Duodenal mucosa (tissue), 2 donors: ENCODE data around the gene SERPIND1.

ENCODE experiments used
- H3K27ac ChIP-seq: one replicate; pipeline ENCODE4 v1.7.0; 2013; ENCODE audit warnings: low read depth, low read length
- H3K27me3 ChIP-seq, 2 donors: one replicate each; pipeline ENCODE4 v1.7.0; 2013; ENCODE audit warnings: low read length in 2 of 2, control low read depth in 1 of 2; ENCODE audit not compliant: insufficient read depth in 2 of 2, control insufficient read depth in 1 of 2
- H3K36me3 ChIP-seq, 2 donors: one replicate each; pipeline ENCODE4 v1.7.0; 2013; ENCODE audit warnings: low read length in 2 of 2, control low read depth in 1 of 2; ENCODE audit not compliant: insufficient read depth in 2 of 2, control insufficient read depth in 1 of 2
- H3K4me1 ChIP-seq, 2 donors: one replicate each; pipeline ENCODE4 v1.7.0; 2013; ENCODE audit warnings: low read length in 2 of 2, control low read depth in 1 of 2; ENCODE audit not compliant: insufficient read depth in 2 of 2, control insufficient read depth in 1 of 2
- H3K4me3 ChIP-seq, 2 donors: one replicate each; pipeline ENCODE4 v1.7.0; 2013; ENCODE audit warnings: low read length in 2 of 2, low read depth in 1 of 2
- H3K9ac ChIP-seq, 2 donors: one replicate each; pipeline ENCODE4 v1.7.0; 2013; ENCODE audit warnings: low read length in 2 of 2, low read depth in 1 of 2
- H3K9me3 ChIP-seq, 2 donors: one replicate each; pipeline ENCODE4 v1.7.0; 2013; ENCODE audit warnings: low read length in 2 of 2, control low read depth in 1 of 2; ENCODE audit not compliant: control insufficient read depth in 1 of 2

SERPIND1 gene

DNA sequence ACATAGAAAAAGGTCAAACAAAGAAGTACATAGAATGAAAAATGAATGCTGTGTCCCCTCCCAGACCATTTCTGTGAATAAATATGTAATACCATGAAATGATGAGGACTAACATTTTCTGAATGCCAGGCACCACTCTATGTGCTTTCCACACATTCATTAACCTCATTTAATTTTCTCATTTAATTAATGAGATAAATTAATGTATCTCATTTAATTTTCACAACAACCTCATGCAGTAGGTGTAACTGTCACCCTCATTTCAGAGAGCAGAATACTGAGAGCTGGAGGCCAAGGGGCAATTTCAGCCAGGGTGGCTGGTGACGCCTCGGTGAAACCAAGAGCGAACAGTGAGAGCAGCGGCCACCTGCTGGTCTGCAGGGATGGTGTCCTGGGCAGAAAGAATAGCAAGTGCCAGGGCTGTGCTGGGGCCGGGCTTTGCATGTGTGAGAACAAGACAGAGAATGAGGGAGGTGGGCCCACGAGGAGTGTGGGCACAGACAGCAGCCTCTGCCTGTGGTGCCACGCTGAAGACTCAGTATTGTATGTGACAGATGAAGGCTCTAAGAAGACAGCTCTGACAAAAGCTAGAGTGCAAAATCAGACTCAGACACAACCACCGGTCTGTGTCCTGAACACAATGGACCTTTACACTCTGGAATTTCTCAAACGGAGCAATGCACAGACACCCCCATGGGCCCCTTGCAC lies 1.8 kb upstream of the SERPIND1 start:
- Histone ChIP-seq H3K36me3 (peaks cover 0 to 8% of the 10 kb centered on the region in 2 donors), H3K27me3 (no peaks in the 10 kb centered on the region), H3K9ac (no peak overlapping the region), H3K9me3 (no peaks in the 10 kb centered on the region), H3K4me1 (no peaks in the 10 kb centered on the region), H3K4me3 (no peak overlapping the region), H3K27ac (no peak overlapping the region)

DNA sequence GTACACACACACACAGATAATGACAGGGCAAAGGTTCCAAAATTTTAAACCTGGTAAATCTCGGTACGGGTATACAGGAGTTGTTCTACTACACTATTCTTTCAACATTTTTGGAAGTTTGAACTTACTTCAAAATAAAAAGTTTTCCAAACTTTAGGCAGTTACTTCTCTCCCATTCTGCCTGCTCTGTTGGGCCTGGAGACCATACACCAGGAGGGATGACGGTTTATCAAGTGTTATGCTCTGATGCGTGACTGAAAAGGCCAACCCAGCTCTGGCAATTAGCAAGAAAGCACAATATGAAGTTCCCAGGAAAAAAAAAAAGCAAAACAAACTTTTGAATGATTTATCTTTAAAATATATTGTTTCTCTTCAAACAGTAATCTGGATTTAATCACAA lies 969 bp downstream of the SERPIND1 start:
- no peak overlapping the region for H3K27ac ChIP-seq
- H3K36me3 ChIP-seq: peaks cover 0 to 15% of the 10 kb centered on the region in 2 donors
- no peaks in the 10 kb centered on the region for H3K9me3 ChIP-seq
- peaks cover 5 to 6% of the 10 kb centered on the region in 2 donors for H3K4me1 ChIP-seq
- H3K9ac ChIP-seq: no peak overlapping the region
- H3K27me3 ChIP-seq: no peaks in the 10 kb centered on the region
- H3K4me3 ChIP-seq: no peak overlapping the region

- H3K9me3 ChIP-seq: no peaks in the 10 kb centered on the region
- peaks cover 0 to 16% of the 10 kb centered on the region in 2 donors for H3K36me3 ChIP-seq
- H3K4me1 ChIP-seq: peaks cover 5 to 6% of the 10 kb centered on the region in 2 donors
- H3K27me3 ChIP-seq: no peaks in the 10 kb centered on the region
- no peak overlapping the region for H3K27ac ChIP-seq
- H3K4me3 ChIP-seq: no peak overlapping the region
- no peak overlapping the region for H3K9ac ChIP-seq
These were observed 1.5 kb downstream of the SERPIND1 start for GRCh38 chr22:20775342-20775895.

- Histone ChIP-seq H3K27ac (no peak overlapping the region), H3K4me1 (peaks cover 5 to 6% of the 10 kb centered on the region in 2 donors), H3K4me3 (no peak overlapping the region), H3K27me3 (no peaks in the 10 kb centered on the region), H3K9me3 (no peaks in the 10 kb centered on the region), H3K36me3 (peaks cover 0 to 25% of the 10 kb centered on the region in 2 donors), H3K9ac (no peak overlapping the region)
These were observed 2.9 kb downstream of the SERPIND1 start for GRCh38 chr22:20776624-20777405.

DNA sequence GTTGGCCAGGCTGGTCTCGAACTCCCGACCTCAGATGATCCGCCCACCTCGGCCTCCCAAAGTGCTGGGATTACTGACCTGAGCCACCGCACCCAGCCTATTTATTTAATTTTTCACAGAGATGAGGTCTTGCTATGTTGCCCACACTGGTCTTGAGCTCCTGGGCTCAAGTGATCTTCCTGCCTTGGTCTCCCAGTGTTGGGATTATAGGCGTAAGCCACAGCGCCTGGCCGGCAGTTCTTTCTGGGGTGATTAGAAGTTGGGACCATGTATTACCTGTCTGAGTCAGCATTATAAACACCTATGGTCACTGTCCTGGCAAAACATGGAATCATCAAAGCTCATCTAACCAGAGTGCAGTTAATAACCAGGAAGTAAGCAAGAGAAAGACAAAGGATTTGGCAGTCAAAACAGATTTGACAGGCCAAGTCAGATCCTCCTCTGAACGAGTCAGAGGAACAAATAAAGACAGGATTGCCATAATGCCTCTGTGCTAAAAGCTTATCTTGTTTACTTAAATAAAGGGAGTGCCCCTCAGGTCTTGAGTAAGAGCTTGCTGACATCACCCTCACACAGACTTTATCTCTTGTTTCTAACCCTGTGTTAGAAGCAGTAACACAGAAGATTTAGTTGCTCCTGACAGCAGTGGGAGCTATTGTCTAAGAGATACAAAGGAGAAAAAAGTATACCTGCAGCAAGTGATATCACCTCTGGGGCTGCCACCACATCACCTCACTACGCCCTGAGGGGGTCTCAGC lies 3.7 kb downstream of the SERPIND1 start:
- Histone ChIP-seq H3K27ac (no peak overlapping the region), H3K9ac (no peak overlapping the region), H3K4me3 (no peak overlapping the region), H3K4me1 (peaks cover 5 to 6% of the 10 kb centered on the region in 2 donors), H3K36me3 (peaks cover 0 to 25% of the 10 kb centered on the region in 2 donors), H3K9me3 (no peaks in the 10 kb centered on the region), H3K27me3 (no peaks in the 10 kb centered on the region)

GRCh38 chr22:20779014-20779817 lies 5.3 kb downstream of the SERPIND1 start:
- no peaks in the 10 kb centered on the region for H3K27me3 ChIP-seq
- H3K4me1 ChIP-seq: peaks cover 5 to 6% of the 10 kb centered on the region in 2 donors
- H3K27ac ChIP-seq: no peak overlapping the region
- no peak overlapping the region for H3K4me3 ChIP-seq
- H3K9me3 ChIP-seq: no peaks in the 10 kb centered on the region
- H3K36me3 ChIP-seq: peaks cover 5 to 25% of the 10 kb centered on the region in 2 donors
- no peak overlapping the region for H3K9ac ChIP-seq

DNA sequence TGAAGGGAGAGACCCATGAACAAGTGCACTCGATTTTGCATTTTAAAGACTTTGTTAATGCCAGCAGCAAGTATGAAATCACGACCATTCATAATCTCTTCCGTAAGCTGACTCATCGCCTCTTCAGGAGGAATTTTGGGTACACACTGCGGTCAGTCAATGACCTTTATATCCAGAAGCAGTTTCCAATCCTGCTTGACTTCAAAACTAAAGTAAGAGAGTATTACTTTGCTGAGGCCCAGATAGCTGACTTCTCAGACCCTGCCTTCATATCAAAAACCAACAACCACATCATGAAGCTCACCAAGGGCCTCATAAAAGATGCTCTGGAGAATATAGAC lies 5.9 kb downstream of the SERPIND1 start:
- H3K9ac ChIP-seq: no peak overlapping the region
- H3K27ac ChIP-seq: no peak overlapping the region
- H3K4me1 ChIP-seq: peaks cover 5 to 6% of the 10 kb centered on the region in 2 donors
- no peak overlapping the region for H3K4me3 ChIP-seq
- H3K9me3 ChIP-seq: no peaks in the 10 kb centered on the region
- peaks cover 5 to 25% of the 10 kb centered on the region in 2 donors for H3K36me3 ChIP-seq
- no peaks in the 10 kb centered on the region for H3K27me3 ChIP-seq

DNA sequence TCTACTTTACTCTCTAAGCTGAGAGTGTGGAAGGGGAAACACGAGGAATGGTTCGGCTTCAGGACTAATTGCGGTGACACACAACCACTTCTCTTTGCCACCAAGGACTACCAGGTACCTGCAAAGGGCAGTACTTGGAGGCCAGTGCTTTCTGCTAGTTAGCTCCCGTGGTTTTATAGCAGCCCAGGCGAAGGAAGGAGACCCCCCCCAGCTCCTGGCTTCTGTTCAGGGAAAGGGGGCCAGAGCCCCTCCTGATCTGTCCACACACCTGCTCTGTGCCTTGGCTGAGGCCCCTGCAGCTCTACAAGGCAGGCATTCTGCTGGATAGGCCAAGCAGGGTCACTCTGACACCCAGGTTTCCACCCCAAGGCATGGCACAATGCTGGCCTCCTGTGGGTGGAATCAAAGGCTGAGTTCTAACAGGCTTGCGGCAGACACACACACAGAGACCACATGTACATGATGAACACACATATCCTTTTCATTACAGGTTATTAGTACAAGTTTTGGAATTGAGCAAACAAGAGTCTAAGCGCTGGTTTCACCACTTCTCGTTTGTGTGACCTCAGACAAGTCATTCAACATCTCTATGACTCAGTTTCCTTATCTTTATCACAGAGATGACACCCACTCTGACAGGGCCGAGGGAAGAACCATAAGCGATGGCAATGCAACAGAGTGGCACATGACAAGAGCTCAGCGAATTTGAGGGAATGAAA lies 7.5 kb downstream of the SERPIND1 start:
- H3K27ac ChIP-seq: no peak overlapping the region
- H3K9me3 ChIP-seq: no peaks in the 10 kb centered on the region
- peaks cover 5 to 6% of the 10 kb centered on the region in 2 donors for H3K4me1 ChIP-seq
- H3K4me3 ChIP-seq: no peak overlapping the region
- peaks cover 7 to 25% of the 10 kb centered on the region in 2 donors for H3K36me3 ChIP-seq
- no peaks in the 10 kb centered on the region for H3K27me3 ChIP-seq
- H3K9ac ChIP-seq: no peak overlapping the region

GRCh38 chr22:20782083-20782482 lies 8.2 kb downstream of the SERPIND1 start:
- Histone ChIP-seq H3K27ac (no peak overlapping the region), H3K9ac (no peak overlapping the region), H3K27me3 (no peaks in the 10 kb centered on the region), H3K4me3 (no peak overlapping the region), H3K9me3 (no peaks in the 10 kb centered on the region), H3K4me1 (peaks cover 5 to 6% of the 10 kb centered on the region in 2 donors), H3K36me3 (peaks cover 12 to 31% of the 10 kb centered on the region in 2 donors)
